Kasumi-1 (cell line): ENCODE results near the gene CAPN15.
A peak's percentile ranks its signal among the peaks of the same experiment; 100 is the strongest.

Source experiments
- DNase-seq, 2 experiments: peaks; one replicate each; lab custom pipeline; 2025; lab: John Stamatoyannopoulos, UW

CAPN15 gene

GRCh38 chr16:561957-562938 lies 34.7 kb downstream of the CAPN15 start:
- DNase-seq, result no peak

DNA sequence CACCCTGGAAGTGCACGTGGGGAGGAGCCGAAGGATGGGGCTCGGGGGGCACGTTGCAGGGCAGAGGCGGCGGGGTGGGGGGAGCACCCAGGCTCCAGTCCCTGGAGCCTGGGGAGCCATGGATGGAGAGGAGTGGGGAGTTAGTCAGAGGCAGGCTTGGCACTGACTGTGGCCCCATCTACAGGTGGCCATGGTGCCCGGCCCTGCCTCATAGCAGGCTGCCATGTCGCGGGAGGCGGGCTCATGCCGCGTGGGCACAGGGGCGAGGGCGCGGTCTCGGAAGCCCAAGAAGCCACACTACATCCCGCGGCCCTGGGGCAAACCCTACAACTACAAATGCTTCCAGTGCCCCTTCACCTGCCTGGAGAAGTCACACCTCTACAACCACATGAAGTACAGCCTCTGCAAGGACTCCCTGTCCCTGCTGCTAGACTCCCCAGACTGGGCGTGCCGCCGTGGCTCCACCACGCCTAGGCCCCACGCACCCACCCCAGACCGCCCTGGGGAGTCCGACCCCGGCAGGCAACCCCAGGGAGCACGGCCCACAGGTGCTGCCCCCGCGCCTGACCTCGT lies 35.6 kb downstream of the CAPN15 start:
- no peak for DNase-seq

- no peak for DNase-seq
These were observed 37.3 kb downstream of the CAPN15 start for GRCh38 chr16:564690-565418.

- no peak for DNase-seq
These were observed 38.2 kb downstream of the CAPN15 start for GRCh38 chr16:565419-566330.

GRCh38 chr16:566475-567372 lies 39.2 kb downstream of the CAPN15 start, which contains the start of gene NHLRC4:
TSS of gene NHLRC4 (plus strand) at chr16:567005. CDS start at chr16:568048, 1,043 bp downstream.
- DNase-seq, result peak; percentile 42 to 63

DNA sequence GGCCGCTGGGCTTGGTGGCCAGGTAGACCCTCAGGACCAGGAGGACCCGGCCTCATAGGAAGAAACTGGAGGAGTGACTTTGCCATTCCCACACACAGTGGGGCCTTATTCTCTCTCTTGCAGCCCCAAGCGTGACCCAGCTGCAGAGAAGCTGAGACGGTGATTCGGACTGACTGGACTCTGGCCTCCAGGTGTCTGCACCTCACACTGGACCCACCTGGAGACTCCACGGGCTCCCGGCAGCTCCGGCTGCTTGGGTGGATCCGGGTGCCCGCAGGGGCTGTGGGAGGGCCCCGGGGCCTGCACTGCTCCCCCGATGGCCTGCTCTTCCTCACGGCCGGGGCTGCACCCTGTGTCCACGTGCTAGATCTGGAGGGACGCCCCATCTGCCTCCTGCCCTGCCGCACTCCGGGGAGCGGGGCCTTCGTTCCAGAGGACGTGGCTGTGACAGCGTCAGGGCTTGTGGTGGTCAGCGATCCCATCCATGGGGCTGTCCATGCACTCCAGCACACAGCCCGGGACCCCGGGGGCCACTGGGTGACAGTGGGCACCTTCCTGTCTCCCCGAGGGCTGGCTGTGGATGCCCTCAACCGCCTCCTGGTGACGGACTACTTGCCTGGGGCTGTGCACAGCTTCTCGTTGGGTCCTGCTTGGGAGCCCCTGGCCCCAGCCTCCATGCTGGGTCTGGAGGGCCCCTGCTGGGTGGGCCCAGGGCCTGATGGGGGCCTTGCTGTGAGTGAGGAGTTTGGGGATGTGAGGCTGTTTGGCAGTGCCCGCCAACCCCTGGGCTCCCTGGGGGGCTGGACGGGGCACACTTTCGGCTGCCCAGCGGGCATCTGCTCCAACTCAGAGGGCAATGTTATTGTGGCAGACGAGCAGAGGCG lies 40.1 kb downstream of the CAPN15 start:
- DNase-seq, result no peak

DNA sequence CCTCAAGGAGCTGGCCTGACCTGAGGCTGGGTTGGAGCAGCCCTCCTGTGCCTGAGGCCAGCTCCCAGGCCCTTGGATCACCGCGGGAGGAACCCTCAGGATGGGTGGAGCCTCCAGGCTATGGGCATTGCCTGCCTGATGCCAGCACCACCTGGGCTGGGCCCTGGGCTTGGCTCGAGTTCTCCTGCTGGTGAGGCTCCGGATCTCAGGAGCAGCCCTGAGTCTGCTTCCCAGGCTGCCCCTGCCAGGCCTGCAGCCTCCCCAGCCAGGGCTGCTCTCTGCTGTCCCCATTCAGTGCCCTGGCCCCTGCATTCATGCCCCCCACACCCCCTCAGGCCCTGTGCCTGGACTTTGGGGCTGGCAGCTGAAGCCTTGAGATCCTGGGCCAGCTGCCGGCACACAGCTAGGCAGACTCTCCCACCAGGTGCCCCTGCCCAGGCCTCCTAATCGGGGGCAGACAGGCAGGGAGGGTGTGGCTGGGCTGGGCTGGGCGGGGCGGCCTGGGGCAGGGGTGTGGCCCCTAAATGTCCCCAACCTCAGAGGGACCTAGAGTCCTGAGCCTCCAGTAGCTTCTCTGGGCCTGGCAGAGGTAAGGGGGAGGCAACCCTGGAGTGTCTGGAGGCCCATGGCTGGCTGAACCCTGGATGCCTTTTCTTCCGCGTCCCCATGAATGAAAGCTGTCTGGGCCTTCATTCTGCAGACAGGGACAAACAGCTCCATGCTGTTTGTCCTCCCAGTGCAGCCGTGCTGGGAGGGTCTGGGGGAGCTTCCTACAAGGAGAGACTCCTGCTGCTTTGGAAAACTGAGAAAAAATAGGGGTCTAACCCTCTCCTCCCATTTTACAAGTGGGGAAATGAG lies 41.1 kb downstream of the CAPN15 start:
- DNase-seq, result no peak

DNA sequence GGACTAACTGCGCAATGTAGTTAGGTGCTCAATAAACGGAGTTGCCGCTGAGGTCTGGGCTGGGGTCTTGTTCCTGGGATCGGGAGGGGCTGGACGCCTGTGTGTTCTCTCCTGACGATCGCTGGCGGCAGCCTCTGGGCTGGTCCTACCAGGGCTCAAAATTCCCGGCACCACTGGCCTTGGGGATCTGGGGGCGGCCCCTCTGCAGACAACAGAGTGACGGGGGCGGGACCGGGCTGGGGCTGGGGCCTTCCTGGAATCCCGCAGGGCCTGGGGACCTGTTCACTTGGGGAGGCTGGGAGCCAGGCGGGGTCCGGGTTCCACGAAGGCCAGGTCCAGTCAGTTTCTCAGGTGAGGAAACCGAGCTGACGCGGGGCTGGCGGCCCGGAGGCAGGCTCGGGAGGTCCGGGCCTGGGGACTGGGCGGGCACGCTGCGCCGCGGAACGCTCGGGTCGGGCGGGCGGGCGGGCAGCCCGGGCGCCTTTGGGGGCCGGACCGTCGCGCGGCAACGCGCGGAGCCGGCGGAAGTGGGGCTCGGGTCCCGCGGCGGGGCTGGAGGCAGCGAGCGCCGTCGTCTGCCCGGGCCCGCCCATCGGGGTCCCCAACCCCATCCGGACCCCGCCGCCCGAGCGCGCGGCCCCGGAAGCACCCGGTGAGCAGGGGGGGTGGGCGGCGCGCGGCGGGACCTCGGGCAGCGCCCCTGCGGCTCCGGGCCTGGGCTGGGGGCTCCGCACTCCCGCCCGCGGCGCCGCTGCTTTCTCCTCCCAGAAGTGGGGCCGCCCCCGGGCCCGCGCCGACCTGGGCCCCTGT lies 42.1 kb downstream of the CAPN15 start, which contains the start of gene PIGQ:
PIGQ (plus strand) TSS at position 524 of the 810 bp plus-strand sequence. CDS start 4,107 bp downstream, outside the sequence.
- peak in 1 of 2 experiments; percentile 17 for DNase-seq

- DNase-seq, result no peak
These were observed 45.5 kb downstream of the CAPN15 start for GRCh38 chr16:572865-573650.

- DNase-seq, result no peak
These were observed 46.7 kb downstream of the CAPN15 start for GRCh38 chr16:574021-574760.

GRCh38 chr16:575354-576196 lies 48.1 kb downstream of the CAPN15 start:
- DNase-seq, result no peak

- no peak for DNase-seq
These were observed 48.8 kb downstream of the CAPN15 start for GRCh38 chr16:576197-576822.

DNA sequence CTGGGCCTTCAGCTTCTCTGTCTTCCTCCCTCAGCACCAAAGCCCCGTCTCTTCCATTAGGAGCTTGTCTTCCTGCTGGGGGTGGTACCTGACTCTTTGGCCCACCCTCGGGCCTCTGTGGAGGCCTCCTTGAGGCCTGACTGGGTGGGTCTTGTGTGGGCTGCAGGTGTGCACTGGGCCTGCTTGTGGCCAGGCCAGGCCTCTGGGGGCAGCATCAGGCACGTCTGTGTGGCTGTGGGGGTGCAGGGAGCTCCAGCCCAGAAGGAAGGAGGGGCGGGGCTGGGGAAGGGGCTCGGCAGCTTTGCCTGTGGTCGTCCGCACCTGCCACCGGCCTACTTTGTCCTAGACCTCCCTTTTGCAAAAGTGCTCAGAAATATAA lies 49.3 kb downstream of the CAPN15 start:
- DNase-seq, result no peak

DNA sequence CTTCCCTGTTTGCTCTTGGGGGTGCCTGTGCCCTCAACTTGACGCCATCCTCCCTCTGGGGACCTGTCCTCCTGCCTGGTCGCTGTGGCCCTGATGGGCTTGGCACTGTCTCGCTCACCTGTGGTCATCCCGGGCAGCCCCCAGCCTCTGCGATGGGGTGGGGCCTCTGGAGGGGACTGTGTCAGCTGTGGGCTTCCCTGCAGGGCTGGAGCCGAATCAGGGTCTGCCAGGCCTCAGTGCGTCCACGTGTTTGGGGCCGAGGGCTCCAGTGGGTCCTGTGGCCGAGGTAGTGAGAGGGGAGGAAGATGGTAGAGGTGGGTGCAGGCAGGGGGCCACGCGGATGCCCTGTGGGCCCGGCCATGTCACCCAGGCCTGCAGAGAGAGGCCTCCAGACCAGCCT lies 50.3 kb downstream of the CAPN15 start:
- DNase-seq, result no peak
